ENCODE results near the gene FGF8. TPM values are rescaled to one million over a fixed set of nuclear protein-coding genes. Genes with fewer than 3 reads are reported as not detected.
"Not testable (repeated sequence)": the region's sequence is repeated elsewhere in the genome, so short reads cannot be mapped to it uniquely, and the experiment has no call there.

FGF8 gene
- total RNA-seq, 1 experiment from 2014 or later = 14.3 TPM

- Histone ChIP-seq H3K27ac (ENCODE audit: insufficient read length, low read depth, low read length) (no peak overlapping the region), H4K91ac (ENCODE audit: insufficient read length, low read depth, low read length) (no peak overlapping the region), H3K23me2 (ENCODE audit: insufficient read length, low read depth, low read length, poor library complexity, severe bottlenecking) (no peaks in the 10 kb centered on the region), H3K18ac (ENCODE audit: insufficient read length, low read depth, low read length) (no peak overlapping the region), H2BK20ac (ENCODE audit: low read depth, low read length, poor library complexity, severe bottlenecking) (no peak overlapping the region), H3K9me3 (ENCODE audit: control insufficient read depth, low read depth, low read length) (no peaks in the 10 kb centered on the region), H2BK120ac (ENCODE audit: low read depth, low read length, poor library complexity, severe bottlenecking) (no peak overlapping the region), H3K27me3 (ENCODE audit: insufficient read depth, low read length) (no peaks in the 10 kb centered on the region), H2BK12ac (ENCODE audit: insufficient read length, low read depth, low read length) (no peak overlapping the region), H4K20me1 (ENCODE audit: control insufficient read depth, insufficient read depth, insufficient read length) (no peaks in the 10 kb centered on the region), H3K4ac (ENCODE audit: low read depth, low read length) (no peak overlapping the region), H3K56ac (ENCODE audit: insufficient read length, low read depth, low read length) (no peak overlapping the region), H4K8ac (replicated peaks; ENCODE audit: insufficient read length, low read depth, low read length) (no peak overlapping the region), H4K5ac (ENCODE audit: insufficient read length, low read depth, low read length) (no peak overlapping the region), H2AK5ac (ENCODE audit: insufficient read length, low read length) (no peak overlapping the region), H3K4me1 (ENCODE audit: insufficient read depth, low read length) (no peaks in the 10 kb centered on the region), H3T11ph (ENCODE audit: low read length) (no peak overlapping the region), H2AFZ (ENCODE audit: low read length) (no peak overlapping the region), H3K9ac (ENCODE audit: extremely low read depth, insufficient read length, low read length) (no peak overlapping the region), H3K4me2 (ENCODE audit: insufficient read depth, insufficient read length, low read length) (no peak overlapping the region), H3K79me1 (ENCODE audit: insufficient read depth, low read depth, low read length, poor library complexity, severe bottlenecking) (no peaks in the 10 kb centered on the region), H3K23ac (ENCODE audit: insufficient read length, low read depth, low read length) (no peak overlapping the region), H3K14ac (ENCODE audit: insufficient read depth, low read length) (no peak overlapping the region), H2BK15ac (ENCODE audit: low read depth, low read length) (no peak overlapping the region), H3K79me2 (ENCODE audit: insufficient read depth, low read length) (no peaks in the 10 kb centered on the region), H2BK5ac (ENCODE audit: insufficient read length, low read length) (no peak overlapping the region)
- DNase-seq = no peak
- Mint-ChIP-seq H3K27me3 (ENCODE audit: low read depth) (no peaks in the 10 kb centered on the region), H3K4me3 (no peak overlapping the region), H3K9me3 (no peaks in the 10 kb centered on the region), H3K36me3 (ENCODE audit: insufficient read depth in 1 of 3, low read depth in 3 of 3) (peaks cover 42 to 85% (median 67%) of the 10 kb centered on the region in 3 experiments), H3K4me1 (no peaks in the 10 kb centered on the region; a peak in 1 of 4 replicates), H3K27ac (no peak overlapping the region)
- TF ChIP-seq, protein P1, sequence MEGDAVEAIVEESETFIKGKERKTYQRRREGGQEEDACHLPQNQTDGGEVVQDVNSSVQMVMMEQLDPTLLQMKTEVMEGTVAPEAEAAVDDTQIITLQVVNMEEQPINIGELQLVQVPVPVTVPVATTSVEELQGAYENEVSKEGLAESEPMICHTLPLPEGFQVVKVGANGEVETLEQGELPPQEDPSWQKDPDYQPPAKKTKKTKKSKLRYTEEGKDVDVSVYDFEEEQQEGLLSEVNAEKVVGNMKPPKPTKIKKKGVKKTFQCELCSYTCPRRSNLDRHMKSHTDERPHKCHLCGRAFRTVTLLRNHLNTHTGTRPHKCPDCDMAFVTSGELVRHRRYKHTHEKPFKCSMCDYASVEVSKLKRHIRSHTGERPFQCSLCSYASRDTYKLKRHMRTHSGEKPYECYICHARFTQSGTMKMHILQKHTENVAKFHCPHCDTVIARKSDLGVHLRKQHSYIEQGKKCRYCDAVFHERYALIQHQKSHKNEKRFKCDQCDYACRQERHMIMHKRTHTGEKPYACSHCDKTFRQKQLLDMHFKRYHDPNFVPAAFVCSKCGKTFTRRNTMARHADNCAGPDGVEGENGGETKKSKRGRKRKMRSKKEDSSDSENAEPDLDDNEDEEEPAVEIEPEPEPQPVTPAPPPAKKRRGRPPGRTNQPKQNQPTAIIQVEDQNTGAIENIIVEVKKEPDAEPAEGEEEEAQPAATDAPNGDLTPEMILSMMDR (conservative IDR thresholded peaks at IDR 0.05) = no peak
- WGBS (ENCODE audit: extremely low coverage, insufficient read length, low lambda C conversion rate) = no CpG with 5 or more reads among the region's 7 CpGs
These were observed 13.8 kb upstream of the FGF8 start for GRCh38 chr10:101789686-101790085.

DNA sequence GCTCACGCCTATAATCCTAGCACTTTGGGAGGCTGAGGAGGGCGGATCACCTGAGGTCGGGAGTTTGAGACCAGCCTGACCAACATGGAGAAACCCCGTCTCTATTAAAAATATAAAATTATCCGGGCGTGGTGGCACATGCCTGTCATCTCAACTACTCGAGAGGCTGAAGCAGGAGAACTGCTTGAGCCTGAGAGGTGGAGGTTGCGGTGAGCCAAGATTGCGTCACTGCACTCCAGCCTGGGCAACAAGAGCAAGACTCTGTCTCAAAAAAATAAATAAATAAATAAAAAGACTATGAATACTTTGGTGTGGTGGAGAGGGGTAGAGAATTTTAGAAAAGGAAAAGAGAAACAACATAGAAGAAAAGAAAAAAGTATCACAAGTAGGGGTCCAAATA, 13.3 kb upstream of the FGF8 start:
- not testable (repeated sequence) for H3K4ac ChIP-seq (ENCODE audit: low read depth, low read length); H3K23ac ChIP-seq (ENCODE audit: insufficient read length, low read depth, low read length); H3K56ac ChIP-seq (ENCODE audit: insufficient read length, low read depth, low read length); H2AFZ ChIP-seq (ENCODE audit: low read length); H3K27ac Mint-ChIP-seq; H3T11ph ChIP-seq (ENCODE audit: low read length); H2BK120ac ChIP-seq (ENCODE audit: low read depth, low read length, poor library complexity, severe bottlenecking); H3K23me2 ChIP-seq (ENCODE audit: insufficient read length, low read depth, low read length, poor library complexity, severe bottlenecking); H3K79me2 ChIP-seq (ENCODE audit: insufficient read depth, low read length); H3K9me3 ChIP-seq (ENCODE audit: control insufficient read depth, low read depth, low read length); H3K4me2 ChIP-seq (ENCODE audit: insufficient read depth, insufficient read length, low read length); DNase-seq; H2BK5ac ChIP-seq (ENCODE audit: insufficient read length, low read length); H2BK20ac ChIP-seq (ENCODE audit: low read depth, low read length, poor library complexity, severe bottlenecking); H2BK15ac ChIP-seq (ENCODE audit: low read depth, low read length); H2BK12ac ChIP-seq (ENCODE audit: insufficient read length, low read depth, low read length); H3K9ac ChIP-seq (ENCODE audit: extremely low read depth, insufficient read length, low read length); H3K9me3 Mint-ChIP-seq; H4K20me1 ChIP-seq (ENCODE audit: control insufficient read depth, insufficient read depth, insufficient read length); H3K79me1 ChIP-seq (ENCODE audit: insufficient read depth, low read depth, low read length, poor library complexity, severe bottlenecking); H2AK5ac ChIP-seq (ENCODE audit: insufficient read length, low read length); H3K18ac ChIP-seq (ENCODE audit: insufficient read length, low read depth, low read length); H4K91ac ChIP-seq (ENCODE audit: insufficient read length, low read depth, low read length); H3K4me3 Mint-ChIP-seq; H4K5ac ChIP-seq (ENCODE audit: insufficient read length, low read depth, low read length); H3K27ac ChIP-seq (ENCODE audit: insufficient read length, low read depth, low read length); H3K27me3 ChIP-seq (ENCODE audit: insufficient read depth, low read length); H3K4me1 Mint-ChIP-seq; H4K8ac ChIP-seq (replicated peaks; ENCODE audit: insufficient read length, low read depth, low read length); H3K14ac ChIP-seq (ENCODE audit: insufficient read depth, low read length); H3K27me3 Mint-ChIP-seq (ENCODE audit: low read depth); H3K4me1 ChIP-seq (ENCODE audit: insufficient read depth, low read length)
- WGBS (ENCODE audit: extremely low coverage, insufficient read length, low lambda C conversion rate) = no CpG with 5 or more reads among the region's 9 CpGs
- peaks cover 38 to 83% (median 62%) of the 10 kb centered on the region in 3 experiments for H3K36me3 Mint-ChIP-seq (ENCODE audit: insufficient read depth in 1 of 3, low read depth in 3 of 3)
